ENCODE measurements around the gene GRIN2B.

DNA sequence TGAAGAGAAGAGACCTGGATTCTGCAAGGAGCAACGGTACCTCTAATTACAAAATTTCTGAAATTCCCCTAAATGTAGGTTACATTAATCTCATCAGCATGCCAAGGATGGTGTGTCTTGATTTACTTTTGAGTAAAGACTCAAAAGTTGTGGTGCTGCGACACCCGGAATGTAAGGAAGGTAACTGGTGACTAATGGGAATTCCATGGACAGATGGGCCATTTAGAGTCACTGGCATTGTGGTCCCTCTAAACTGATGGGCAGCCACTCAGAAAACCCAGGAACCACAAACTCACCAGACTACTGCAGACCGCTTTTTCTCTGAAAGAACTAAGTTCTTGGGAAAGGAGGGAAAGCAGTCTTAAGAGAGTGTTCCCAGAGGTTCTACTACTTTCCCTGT lies 32.8 kb downstream of the GRIN2B start:
- TF ChIP-seq REST (tag by site-specific recombination; IDR thresholded peaks at IDR 0.05) (no peak), ZNF274 (IDR thresholded peaks at IDR 0.05; ENCODE audit: low read length) (no peak), ZNF274 (tag by site-specific recombination; IDR thresholded peaks at IDR 0.05; ENCODE audit: borderline replicate concordance) (no peak), ZNF777 (tag by site-specific recombination; IDR thresholded peaks at IDR 0.05; ENCODE audit: borderline replicate concordance) (no peak)
- TF ChIP-seq, protein P1, sequence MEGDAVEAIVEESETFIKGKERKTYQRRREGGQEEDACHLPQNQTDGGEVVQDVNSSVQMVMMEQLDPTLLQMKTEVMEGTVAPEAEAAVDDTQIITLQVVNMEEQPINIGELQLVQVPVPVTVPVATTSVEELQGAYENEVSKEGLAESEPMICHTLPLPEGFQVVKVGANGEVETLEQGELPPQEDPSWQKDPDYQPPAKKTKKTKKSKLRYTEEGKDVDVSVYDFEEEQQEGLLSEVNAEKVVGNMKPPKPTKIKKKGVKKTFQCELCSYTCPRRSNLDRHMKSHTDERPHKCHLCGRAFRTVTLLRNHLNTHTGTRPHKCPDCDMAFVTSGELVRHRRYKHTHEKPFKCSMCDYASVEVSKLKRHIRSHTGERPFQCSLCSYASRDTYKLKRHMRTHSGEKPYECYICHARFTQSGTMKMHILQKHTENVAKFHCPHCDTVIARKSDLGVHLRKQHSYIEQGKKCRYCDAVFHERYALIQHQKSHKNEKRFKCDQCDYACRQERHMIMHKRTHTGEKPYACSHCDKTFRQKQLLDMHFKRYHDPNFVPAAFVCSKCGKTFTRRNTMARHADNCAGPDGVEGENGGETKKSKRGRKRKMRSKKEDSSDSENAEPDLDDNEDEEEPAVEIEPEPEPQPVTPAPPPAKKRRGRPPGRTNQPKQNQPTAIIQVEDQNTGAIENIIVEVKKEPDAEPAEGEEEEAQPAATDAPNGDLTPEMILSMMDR (tag by site-specific recombination; IDR thresholded peaks at IDR 0.05): no peak
